HG03135 (cell line): ENCODE results near the gene TMEM203.
A peak's percentile ranks its signal among the peaks of the same experiment; 100 is the strongest.
"Not testable (repeated sequence)": the region's sequence is repeated elsewhere in the genome, so short reads cannot be mapped to it uniquely, and the experiment has no call there.

Experiments used
- ATAC-seq: cut with Tn5 transposase; IDR thresholded peaks from one replicate; pipeline ENCODE4 v1.9.1; 2021; ENCODE audit warnings: mild to moderate bottlenecking, moderate library complexity; ENCODE audit not compliant: unreplicated experiment

Gene TMEM203

DNA sequence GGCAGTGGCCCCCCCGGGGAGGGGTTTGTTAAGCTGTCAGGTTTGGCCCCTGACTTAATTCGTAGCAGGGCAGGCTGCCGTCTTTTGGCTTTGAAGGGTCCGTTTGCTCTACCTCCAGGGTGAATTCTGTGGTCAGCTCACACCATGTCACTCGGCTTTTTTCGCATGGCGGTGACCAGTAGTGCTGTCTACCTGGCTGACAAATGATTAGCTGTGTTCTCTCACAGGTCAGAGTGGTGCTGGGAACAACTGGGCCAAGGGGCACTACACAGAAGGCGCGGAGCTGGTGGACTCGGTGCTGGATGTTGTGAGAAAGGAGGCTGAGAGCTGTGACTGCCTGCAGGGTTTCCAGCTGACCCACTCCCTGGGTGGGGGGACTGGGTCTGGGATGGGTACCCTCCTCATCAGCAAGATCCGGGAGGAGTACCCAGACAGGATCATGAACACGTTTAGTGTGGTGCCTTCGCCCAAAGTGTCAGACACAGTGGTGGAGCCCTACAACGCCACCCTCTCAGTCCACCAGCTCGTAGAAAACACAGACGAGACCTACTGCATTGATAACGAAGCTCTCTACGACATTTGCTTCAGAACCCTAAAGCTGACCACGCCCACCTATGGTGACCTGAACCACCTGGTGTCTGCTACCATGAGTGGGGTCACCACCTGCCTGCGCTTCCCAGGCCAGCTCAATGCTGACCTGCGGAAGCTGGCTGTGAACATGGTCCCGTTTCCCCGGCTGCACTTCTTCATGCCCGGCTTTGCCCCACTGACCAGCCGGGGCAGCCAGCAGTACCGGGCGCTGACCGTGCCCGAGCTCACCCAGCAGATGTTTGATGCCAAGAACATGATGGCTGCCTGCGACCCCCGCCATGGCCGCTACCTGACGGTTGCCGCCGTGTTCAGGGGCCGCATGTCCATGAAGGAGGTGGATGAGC lies 37.1 kb upstream of the TMEM203 start:
- ATAC-seq = no peak

DNA sequence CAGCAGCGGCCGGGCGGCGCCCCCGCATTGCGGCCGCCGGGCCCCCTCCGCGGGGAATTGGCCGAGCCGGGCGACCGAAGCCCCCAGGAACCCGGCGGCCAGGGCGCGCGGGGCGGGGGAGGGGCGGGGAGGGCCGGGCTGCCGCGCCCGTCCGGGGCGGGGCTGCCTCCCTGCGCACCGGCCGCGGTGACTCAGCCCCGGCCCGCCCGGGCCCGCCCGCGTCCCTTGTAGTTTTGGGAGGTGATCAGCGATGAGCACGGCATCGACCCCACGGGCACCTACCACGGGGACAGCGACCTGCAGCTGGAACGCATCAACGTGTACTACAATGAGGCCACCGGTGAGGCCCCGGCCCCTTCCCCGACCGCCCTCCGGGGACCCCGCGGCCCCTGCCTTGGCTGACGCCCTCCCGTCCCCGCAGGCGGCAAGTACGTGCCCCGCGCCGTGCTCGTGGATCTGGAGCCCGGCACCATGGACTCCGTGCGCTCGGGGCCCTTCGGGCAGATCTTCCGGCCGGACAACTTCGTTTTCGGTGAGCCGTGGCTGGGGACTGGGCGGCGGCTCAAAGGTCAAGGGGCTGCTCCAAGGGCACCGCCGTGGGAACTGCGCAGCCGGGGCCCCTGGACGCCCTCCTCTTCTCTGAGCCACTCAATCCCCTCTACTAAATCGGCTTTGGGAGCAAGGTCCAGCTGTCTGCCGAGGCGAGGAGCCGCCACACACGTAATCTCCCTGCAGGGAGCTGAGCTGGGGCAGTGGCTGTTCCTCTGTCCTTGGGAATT lies 36.2 kb upstream of the TMEM203 start:
- no peak for ATAC-seq

DNA sequence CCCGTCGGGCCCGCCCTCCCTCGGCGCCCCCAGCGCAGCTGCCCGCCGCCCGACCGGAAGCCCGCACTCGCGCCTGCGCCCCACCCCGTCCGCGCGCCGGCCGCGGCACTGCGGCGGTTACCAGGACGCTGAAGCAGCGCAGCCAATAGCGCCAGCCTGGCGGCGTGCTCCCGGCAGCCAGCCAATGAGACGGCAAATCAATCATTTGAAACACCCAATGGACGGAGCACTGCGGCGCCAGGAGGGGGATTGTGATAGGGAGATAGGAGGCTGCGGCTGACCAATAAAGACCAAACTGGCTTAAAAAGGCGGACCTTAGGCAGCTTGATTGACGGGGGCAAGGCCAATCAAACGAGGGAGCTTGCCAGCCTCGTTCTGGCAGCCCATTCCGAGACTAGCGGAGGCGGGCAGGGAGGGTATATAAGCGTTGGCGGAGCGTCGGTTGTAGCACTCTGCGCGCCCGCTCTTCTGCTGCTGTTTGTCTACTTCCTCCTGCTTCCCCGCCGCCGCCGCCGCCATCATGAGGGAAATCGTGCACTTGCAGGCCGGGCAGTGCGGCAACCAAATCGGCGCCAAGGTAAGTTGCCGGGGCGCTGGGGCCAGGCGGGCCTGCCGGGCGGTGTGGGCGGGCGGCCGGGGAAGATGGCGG lies 35.5 kb upstream of the TMEM203 start, which contains the start of gene TUBB4B:
TUBB4B (plus strand) TSS at position 447 of the 649 bp plus-strand sequence; CDS start at position 521, 74 bp downstream.
- peak; percentile 75 for ATAC-seq

DNA sequence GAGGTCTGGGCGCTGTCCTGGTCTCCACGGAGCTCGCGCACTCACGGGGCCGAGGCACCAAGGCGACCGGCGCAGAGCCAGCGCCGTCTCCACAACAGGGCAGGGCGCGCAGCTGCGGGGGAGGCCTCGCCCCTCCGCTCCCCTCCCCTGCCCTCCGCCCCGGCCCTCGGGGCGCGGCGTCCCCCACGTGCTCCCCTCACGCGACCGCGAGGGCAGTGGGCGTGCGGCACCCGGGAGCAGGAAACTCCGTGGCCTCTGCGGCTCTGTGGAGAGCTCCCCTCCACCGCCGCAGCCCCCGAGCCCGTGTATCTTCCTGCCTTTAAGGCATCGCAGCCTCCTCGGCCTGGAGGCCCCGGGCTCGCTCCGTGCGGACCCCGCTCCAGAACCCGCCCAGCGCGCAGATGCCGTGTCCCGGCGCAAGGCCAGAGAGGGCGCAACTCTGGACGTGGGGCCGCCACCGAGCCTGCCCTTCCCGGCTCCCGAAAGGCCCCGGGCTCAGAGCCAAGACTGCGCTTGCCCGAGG lies 34.9 kb upstream of the TMEM203 start:
- peak; percentile 29 for ATAC-seq

DNA sequence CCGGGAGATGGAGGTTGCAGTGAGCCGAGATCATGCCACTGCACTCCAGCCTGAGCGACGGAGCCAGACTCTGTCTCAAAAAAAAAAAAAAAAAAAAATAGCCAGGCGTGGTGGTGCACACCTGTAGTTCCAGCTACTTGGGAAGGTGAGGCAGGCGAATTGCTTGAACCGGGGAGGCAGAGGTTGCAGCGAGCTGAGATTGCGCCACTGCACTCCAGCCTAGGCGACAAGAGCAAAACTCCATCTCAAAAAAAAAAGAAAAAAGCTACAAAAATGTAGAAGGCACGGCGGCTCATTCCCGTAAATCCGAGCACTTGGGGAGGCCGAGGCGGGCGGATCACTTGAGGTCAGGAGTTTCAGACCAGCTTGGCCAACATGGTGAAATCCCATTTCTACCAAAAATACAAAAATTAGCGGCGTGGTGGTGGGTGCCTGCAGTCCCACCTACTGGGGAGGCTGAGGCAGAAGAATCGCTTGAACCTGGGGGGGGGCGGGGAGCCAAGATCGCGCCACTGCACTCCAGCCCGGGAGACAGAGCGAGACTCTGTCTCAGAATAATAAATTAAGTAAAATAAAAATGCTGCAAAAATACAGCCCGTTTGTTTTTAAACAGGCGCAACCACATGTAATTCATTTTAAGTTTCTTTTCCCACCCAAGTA lies 34.2 kb upstream of the TMEM203 start:
- ATAC-seq = not testable (repeated sequence)

DNA sequence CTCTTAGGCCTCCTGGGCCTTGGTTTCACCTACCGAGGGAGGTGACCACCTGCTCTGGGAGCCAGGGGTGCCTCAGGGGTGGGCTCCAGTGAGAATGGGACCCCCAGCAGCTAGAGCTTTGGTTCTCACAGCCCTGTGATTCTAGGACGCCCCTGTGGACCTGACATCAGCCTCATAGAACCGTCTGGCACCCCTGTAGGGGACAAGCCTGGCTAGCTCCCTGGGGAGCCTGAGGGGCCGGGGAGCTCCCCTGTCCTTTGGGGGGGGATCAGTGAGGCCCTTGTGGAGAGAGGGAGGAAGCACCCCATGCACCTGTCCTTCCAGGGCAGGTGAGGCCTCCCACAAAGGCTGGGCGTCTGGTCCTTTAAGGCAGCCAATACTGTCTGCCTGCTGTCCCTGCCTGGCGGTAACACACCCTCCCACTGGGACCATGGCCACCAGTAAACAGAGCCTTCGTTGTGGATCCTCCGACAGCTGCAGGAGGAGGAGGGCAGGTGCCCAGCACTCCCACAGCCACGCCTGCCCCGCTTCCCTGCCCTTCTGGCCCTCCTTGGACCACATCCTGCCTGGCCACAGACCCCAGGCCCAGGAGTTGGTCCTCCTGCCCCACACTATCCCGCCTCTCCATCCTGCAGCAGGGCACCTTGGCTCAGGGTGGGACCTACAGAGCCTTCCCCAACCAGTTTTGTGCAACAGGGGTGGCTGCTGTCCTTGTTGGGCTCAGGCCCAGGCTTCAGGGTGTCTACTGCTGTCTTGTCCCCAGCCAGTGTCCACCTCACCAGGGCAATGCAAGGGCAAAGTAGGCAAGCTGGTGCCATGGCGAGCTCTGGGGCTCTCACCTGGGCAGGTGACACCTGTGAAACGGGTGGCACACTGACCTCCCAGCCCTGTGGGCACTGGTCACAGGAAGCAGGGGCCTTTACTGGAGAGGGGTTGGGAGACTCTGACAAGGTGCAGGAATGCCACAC lies 32.6 kb upstream of the TMEM203 start:
- ATAC-seq = no peak

DNA sequence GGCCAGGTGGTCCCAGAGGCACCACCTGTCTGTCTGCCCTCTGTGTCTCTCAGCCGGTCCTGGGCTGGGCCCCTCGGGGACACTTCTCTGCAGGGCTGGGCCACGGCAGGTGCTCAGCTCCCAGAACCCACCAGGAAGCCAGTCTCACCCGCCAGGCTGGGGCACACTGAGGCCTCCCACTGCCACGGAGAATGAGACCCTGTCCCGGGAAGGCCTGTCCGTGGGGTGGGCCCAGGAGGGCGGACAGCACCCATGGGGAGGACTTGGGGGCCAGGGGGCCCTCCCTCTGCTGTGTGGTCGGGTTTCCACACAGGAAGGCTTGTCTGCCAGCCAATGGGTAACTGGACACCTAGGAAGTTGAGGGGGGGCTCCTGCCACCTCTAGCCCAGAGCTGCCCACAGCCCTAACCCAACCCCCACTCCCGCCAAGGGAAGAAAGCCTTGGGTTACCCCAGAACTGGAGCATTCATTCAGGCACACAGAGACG lies 31.5 kb upstream of the TMEM203 start:
- ATAC-seq = no peak

DNA sequence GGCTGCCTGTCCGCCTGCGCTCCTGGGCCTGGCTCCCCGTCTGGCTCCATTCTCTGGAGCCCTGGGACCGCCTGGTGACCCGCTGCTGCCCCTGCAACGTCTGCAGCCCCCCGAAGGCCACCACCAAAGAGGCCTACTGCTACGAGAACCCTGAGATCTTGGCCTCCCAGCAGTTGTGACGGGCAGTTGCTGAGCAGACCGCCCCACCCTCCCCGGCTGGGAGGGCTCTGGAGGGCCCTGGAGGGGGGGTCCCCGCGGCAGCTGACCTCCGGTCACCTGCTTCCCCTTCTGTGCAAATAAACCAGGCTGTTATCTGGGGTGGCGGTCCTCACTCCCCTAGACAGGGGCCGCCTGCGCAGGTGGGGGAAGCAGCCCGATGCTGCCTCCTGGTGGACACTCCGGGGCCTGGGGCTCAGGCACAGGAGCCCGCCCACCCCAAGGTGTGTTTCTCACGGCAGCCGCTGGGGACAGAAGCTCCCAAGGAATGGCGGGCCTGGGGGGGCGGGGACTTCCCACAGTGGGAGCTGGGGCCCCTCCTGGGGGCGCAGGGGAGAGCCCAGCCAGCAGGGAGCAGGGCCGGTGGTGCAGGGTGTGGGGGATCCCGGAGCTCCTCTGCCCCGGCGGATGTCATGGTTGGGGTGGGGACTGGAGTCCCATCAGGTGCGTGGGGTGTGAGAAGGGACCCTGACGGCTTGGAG lies 30.9 kb upstream of the TMEM203 start:
- peak; percentile 19 for ATAC-seq

DNA sequence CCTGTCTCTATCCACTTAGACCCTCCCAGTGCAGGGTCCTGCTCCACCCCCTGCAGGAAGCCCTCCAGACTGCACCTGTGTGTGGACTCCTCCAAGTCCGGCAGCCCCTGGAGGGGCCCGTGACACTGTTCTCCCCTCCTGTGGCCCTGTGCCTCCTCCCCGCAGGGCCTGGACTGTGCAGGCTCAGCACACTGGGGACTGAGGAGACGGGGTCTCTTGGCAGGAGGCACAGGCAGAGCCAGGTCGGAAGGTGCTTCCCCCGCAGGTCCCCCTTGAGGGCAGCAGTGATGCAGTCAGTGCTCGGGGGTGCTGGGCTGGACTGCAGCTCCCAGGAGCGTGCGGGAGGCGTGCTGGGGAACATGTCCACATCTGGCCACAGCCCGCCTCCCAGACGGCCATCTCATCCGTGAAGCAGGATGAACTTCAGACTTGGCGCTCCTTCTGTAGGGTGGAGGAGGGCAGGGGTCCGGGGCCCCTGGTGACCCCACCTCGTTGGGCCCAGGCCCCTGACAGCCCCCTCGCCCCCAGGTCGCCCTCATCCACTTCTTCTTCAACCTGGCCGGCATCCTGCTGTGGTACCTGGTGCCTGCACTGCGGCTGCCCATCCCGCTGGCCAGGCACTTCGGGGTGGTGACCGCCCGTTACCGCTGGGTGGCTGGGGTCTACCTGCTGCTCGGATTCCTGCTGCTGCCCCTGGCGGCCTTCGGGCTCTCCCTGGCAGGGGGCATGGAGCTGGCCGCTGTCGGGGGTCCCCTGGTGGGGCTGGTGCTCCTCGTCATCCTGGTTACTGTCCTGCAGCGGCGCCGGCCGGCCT lies 30.2 kb upstream of the TMEM203 start:
- no peak for ATAC-seq

DNA sequence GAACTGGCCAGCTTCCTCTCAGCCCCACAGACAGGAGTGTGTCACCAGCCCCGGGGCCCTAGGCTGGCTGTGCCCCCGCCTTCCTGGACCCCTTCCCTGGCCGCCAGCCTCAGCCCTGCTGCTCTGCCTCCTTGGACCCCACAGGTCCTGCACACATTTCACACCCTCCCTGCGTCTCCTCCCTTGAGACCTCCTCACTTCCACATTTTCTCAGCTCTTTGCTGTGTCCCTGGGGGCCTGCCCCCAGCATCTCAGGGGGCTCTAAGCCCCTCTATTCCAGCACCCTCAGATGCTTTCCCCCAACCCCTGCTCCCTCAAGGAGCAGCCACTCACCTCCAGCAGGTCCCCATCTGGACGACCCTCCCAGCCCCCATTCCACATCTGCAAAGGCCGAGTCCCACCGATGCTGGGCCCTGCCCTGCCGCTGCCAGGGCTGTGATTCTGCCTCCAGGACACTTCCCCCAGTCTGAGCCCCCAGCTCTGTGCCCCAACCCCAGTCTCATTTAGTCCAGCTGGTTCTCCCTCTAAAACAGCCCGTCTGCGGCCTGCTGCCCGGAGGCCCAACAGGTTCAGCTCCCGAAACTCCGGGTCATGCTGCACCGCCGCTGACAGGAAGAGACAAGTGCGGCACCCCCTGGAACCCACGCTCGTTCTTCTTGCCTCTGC lies 29.4 kb upstream of the TMEM203 start:
- no peak for ATAC-seq

DNA sequence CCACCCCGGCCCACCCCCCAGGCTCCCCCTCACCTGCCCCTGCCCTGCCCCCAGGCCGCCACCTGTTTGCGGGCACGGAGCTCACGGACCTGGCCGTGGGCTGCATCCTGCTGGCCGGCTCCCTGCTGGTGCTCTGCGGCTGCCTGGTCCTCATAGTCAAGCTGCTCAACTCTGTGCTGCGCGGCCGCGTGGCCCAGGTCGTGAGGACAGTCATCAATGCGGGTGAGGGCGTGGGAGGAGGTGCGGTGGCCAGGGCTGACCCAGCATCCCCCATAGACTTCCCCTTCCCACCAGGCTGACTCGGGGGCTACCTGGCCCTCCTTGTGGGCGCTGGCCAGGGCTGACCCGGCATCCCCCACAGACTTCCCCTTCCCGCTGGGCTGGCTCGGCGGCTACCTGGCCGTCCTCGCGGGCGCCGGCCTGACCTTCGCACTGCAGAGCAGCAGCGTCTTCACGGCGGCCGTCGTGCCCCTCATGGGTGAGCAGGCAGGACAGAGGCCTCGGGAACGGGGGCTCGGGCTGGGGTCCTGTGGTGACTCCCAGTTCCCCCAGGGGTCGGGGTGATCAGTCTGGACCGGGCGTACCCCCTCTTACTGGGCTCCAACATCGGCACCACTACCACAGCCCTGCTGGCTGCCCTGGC lies 28.7 kb upstream of the TMEM203 start:
- no peak for ATAC-seq

DNA sequence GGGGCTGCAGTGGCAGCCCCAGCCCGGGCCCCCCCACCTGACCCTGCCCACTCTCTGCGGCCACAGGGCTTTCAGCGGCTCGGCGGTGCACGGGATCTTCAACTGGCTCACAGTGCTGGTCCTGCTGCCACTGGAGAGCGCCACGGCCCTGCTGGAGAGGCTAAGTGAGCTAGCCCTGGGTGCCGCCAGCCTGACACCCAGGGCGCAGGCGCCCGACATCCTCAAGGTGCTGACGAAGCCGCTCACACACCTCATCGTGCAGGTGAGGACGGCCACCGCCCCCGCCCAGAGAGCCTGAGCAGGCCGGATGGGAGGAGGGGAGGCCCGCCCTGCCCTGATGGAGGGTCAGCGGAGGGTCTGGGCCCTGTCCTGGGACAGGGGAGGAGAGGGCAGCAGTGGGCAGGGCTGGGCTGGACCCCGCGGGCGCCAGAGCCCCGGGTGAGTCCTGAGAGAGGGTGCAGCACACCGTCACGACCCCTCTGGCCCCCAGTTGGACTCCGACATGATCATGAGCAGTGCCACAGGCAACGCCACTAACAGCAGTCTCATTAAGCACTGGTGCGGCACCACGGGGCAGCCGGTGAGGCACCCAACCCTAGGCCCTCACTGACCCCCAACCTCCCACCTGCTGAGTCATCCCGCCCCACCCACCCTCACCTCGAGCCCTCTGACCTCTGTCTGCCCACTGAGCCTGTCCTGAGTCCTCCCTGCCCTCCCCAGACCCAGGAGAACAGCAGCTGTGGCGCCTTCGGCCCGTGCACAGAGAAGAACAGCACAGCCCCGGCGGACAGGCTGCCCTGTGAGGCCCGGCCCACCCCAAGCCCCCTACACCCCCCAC lies 27.9 kb upstream of the TMEM203 start:
- no peak for ATAC-seq

DNA sequence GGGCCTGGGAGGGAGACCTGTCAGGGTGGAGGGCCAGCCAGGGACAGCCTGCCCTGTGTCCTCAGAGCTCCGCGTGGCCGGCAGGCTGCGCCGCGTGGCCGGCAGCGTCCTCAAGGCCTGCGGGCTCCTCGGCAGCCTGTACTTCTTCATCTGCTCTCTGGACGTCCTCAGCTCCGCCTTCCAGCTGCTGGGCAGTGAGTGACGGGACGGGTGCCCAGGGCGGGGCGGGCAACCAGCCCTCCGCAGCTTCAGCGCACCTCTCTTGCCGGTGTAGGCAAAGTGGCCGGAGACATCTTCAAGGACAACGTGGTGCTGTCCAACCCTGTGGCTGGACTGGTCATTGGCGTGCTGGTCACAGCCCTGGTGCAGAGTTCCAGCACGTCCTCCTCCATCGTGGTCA lies 27.1 kb upstream of the TMEM203 start:
- no peak for ATAC-seq

DNA sequence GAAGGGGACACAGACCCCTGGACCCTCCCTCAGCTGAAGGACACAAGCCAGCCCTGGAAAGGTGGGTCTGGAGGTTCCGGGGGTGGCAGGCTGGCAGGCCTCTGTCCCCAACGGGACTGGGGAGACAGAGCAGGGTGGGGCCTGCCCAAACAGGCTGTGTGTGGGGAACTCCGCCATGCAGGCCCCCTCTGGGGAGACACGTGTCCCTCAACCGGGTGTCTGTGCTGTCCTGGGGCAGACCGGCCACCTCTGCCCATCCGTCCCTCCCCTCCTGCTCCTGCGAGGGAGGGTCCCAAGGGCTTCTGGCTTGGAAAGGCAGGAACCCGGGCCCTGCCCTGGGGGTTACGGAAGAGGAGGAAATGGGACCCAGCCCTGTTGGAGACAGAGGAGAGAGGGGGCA lies 26.7 kb upstream of the TMEM203 start:
- no peak for ATAC-seq

DNA sequence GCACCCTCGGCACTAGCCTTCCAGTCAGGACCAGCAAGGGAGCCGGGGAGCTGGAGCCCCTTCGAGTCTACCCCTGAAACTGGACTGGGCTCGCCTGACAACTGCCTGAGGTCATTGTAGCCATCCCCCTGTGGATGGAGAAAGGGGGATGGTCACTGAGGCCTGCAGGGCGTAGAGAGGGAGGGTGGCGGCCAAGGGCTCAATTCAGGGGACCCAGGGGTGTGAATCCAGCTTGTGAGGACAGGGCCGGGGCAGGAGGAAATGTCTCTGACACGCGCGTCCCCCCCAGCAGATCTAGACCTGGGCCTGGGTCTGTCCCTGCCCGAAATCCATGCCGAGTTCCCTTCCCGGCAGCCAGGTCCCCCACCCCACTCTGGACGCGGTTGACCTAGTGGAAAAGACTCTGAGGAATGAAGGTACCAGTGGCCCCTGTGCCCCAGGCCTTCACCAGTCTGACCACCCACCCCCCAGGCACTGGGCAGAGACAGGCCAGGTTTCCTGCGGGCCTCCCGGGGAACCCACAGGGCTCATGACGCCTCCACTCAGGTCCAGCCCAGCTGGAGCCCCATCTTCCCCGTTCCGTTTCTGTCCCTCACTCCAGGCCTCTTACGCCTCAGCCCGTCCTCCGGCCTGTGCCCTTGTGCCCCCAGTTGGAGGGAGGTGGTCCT lies 26.1 kb upstream of the TMEM203 start:
- no peak for ATAC-seq
